Stomach (tissue), 4 donors: ENCODE results near the gene TMEM121B.

Source experiments
- CTCF ChIP-seq, 7 experiments: fragments of 450-650 bp in 4 of 7; fragments of 200-600 bp in 3 of 7; sonication (generic) in 3 of 7; IDR thresholded peaks; one replicate each; pipeline ENCODE4 v1.5.1; 2016 to 2019; ENCODE audit warnings: antibody characterized with exemption in 7 of 7, control low read depth in 2 of 7, mild to moderate bottlenecking in 1 of 7
- EP300 ChIP-seq: sonication (generic); formaldehyde crosslinking; IDR thresholded peaks from one replicate; pipeline ENCODE4 v1.6.1; 2017; ENCODE audit warnings: antibody characterized with exemption
- POLR2A ChIP-seq, 4 donors: fragments of 450-650 bp; IDR thresholded peaks; one replicate each; pipeline ENCODE4 v1.6.1; 2016; ENCODE audit warnings: antibody characterized with exemption in 4 of 4, control low read depth in 2 of 4, mild to moderate bottlenecking in 1 of 4, moderate library complexity in 1 of 4

GRCh38 chr22:17120711-17121232, 388 bp downstream of the TMEM121B start:
- TF ChIP-seq EP300 (no peak), CTCF (IDR thresholded peaks at IDR 0.05) (no peak), POLR2A (IDR thresholded peaks at IDR 0.05) (no peak)
